OCI-LY7 (cell line): Measurements from ENCODE around the gene MYOCD.

Source experiments
- EZH2phosphoT487 ChIP-seq: fragments of 200-600 bp; sonication (generic); IDR thresholded peaks from 2 replicates; pipeline ENCODE4 v1.6.1; 2018; ENCODE audit warnings: low read depth, borderline replicate concordance, mild to moderate bottlenecking, mixed run types, antibody characterized with exemption, low read length, moderate library complexity, mixed read lengths
- TF ChIP-seq, protein P1 (sequence below): fragments of 200-600 bp; sonication (generic); conservative IDR thresholded peaks from 2 replicates; pipeline ENCODE4 v1.5.1; 2014; ENCODE audit warnings: mild to moderate bottlenecking, antibody characterized with exemption, low read length, moderate library complexity, mixed read lengths

DNA sequence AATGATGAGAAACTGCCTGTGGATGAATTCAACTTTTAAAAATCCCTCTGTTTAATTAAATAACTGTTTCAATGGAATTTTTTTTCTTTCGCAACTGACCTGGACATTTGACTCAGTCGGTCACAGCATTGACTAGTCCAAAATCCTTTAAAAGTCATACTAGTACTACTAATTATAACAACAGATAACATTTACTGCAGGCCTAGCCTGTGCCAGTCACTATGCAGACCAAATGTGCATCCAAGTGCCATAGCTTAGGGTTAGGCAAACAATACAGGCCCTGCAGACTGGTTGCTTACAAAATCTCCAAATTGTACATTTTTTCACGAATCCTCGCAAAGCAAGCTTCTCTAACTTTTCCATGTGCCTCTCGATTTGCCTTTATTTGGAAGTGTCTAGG is 56.6 kb downstream of the MYOCD start:
- TF ChIP-seq, protein P1, sequence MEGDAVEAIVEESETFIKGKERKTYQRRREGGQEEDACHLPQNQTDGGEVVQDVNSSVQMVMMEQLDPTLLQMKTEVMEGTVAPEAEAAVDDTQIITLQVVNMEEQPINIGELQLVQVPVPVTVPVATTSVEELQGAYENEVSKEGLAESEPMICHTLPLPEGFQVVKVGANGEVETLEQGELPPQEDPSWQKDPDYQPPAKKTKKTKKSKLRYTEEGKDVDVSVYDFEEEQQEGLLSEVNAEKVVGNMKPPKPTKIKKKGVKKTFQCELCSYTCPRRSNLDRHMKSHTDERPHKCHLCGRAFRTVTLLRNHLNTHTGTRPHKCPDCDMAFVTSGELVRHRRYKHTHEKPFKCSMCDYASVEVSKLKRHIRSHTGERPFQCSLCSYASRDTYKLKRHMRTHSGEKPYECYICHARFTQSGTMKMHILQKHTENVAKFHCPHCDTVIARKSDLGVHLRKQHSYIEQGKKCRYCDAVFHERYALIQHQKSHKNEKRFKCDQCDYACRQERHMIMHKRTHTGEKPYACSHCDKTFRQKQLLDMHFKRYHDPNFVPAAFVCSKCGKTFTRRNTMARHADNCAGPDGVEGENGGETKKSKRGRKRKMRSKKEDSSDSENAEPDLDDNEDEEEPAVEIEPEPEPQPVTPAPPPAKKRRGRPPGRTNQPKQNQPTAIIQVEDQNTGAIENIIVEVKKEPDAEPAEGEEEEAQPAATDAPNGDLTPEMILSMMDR: no peak
- TF ChIP-seq EZH2phosphoT487: no peak
